Suprapubic skin (tissue), 4 donors: Measurements from ENCODE around the gene SCFD2. TPM values are rescaled to one million over a fixed set of nuclear protein-coding genes. Genes with fewer than 3 reads are reported as not detected.

Experiments
- DNase-seq, 2 donors: peaks; one replicate each; pipeline ENCODE4 v3.0.0-alpha.2; 2019; ENCODE audit warnings: low spot score in 2 of 2
- H3K27ac ChIP-seq: fragments of 200-600 bp; sonication (generic); one replicate; pipeline ENCODE4 v1.5.1; 2019
- H3K27me3 ChIP-seq: fragments of 200-600 bp; sonication (generic); one replicate; pipeline ENCODE4 v1.5.1; 2019
- H3K36me3 ChIP-seq: fragments of 200-600 bp; sonication (generic); one replicate; pipeline ENCODE4 v1.5.1; 2019
- H3K4me1 ChIP-seq: fragments of 200-600 bp; sonication (generic); one replicate; pipeline ENCODE4 v1.5.1; 2019
- H3K4me3 ChIP-seq: fragments of 200-600 bp; sonication (generic); one replicate; pipeline ENCODE4 v1.5.1; 2019; ENCODE audit warnings: mild to moderate bottlenecking
- H3K9me3 ChIP-seq: fragments of 200-600 bp; sonication (generic); one replicate; pipeline ENCODE4 v1.5.1; 2019
- CTCF ChIP-seq, 2 donors: fragments of 200-600 bp in 1 of 2; fragments of 450-650 bp in 1 of 2; sonication (generic) in 1 of 2; IDR thresholded peaks; one replicate each; pipeline ENCODE4 v1.5.1; 2016 to 2019; ENCODE audit warnings: antibody characterized with exemption in 2 of 2, mild to moderate bottlenecking in 1 of 2, moderate library complexity in 1 of 2
- EP300 ChIP-seq: sonication (generic); formaldehyde crosslinking; IDR thresholded peaks from one replicate; pipeline ENCODE4 v1.6.1; 2017; ENCODE audit warnings: antibody characterized with exemption
- POLR2A ChIP-seq, 2 donors: fragments of 450-650 bp; IDR thresholded peaks; one replicate each; pipeline ENCODE4 v1.6.1; 2017; ENCODE audit warnings: antibody characterized with exemption in 2 of 2, mild to moderate bottlenecking in 2 of 2, moderate library complexity in 2 of 2
- POLR2AphosphoS5 ChIP-seq, 3 donors: sonication (generic); formaldehyde crosslinking; IDR thresholded peaks; one replicate each; pipeline ENCODE4 v1.6.1; 2017; ENCODE audit warnings: antibody characterized with exemption in 3 of 3
- WGBS: methylation state at CpG from one replicate; pipeline ENCODE4 v1.1.5; 2018; 5-methylcytosine and 5-hydroxymethylcytosine counted together
- total RNA-seq, 4 donors: library from RNA; depleted of rRNA; stranded (reverse); fragments of >200 nt; gene quantifications; one replicate each; pipeline ENCODE4 v1.1.0, GENCODE V29; 2016

The SCFD2 gene
- total RNA-seq, 4 donors from 2014 or later = 25.5 to 39.5 (median 31.9) TPM

- peaks cover 3% of the 10 kb centered on the region for H3K4me1 ChIP-seq
- no peaks in the 10 kb centered on the region for H3K36me3 ChIP-seq
- H3K27me3 ChIP-seq = no peaks in the 10 kb centered on the region
- H3K27ac ChIP-seq = no peak overlapping the region
- H3K4me3 ChIP-seq = no peak overlapping the region
- no peaks in the 10 kb centered on the region for H3K9me3 ChIP-seq
- TF ChIP-seq POLR2A (IDR thresholded peaks at IDR 0.05) (no peak), EP300 (no peak)
- WGBS = 93% methylated on average over 2 of the region's 2 CpGs
- no peak for DNase-seq
These were observed 360.7 kb downstream of the SCFD2 start for GRCh38 chr4:53005149-53005546.

DNA sequence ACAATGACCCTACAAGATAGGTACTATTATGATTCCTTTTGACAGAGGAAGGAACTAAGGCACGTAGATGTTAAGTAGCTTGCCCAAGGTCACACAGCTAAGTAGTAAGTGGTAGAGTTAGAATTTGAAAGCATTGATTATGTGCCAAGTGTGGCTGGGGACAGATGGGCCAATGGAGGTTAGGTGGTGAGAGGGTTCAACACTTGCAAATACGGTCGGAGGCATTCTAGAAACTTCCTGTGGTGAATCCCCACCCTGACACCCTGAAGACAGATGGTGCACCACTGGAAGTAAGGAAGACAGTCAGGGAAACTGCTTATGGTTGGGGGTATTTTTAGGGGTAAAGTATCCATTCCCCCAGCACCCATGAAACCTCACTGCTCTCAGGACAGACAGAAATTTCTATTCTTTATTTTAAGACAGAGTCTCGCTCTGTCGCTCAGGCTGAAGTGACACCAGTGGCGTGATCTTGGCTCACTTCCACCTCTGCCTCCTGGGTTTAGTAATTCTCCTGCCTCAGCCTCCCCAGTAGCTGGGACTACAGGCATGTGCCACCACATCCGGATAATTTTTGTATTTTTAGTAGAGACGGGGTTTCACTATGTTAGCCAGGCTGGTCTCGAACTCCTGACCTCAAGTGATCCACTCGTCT is 361.2 kb downstream of the SCFD2 start:
- WGBS = 91% methylated on average over 10 of the region's 10 CpGs
- no peak overlapping the region for H3K27ac ChIP-seq
- H3K27me3 ChIP-seq = no peaks in the 10 kb centered on the region

DNA sequence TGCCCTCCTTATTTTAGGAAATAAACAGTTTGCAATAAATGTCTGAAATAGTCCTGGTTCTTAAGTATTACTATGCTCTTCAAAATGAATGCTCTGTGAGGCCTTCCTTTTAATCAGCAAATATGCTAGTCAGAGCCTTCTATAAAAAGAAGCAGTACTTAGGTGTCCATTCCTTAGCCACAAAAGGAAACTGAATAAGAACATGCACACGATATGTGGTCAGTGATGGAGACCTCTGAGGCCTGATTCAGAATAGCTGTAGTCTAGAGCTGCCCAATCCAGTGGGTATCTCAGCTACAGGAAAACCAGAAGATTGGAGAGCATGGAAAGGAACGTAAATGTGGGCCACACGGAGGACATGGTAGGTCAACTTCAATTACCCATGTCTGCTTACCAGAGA is 361.9 kb downstream of the SCFD2 start:
- Histone ChIP-seq H3K4me3 (no peak overlapping the region), H3K36me3 (no peaks in the 10 kb centered on the region), H3K27me3 (no peaks in the 10 kb centered on the region), H3K4me1 (no peaks in the 10 kb centered on the region), H3K27ac (no peak overlapping the region), H3K9me3 (no peaks in the 10 kb centered on the region)
- TF ChIP-seq POLR2A (IDR thresholded peaks at IDR 0.05) (no peak), EP300 (no peak), POLR2AphosphoS5 (IDR thresholded peaks at IDR 0.05) (no peak), CTCF (IDR thresholded peaks at IDR 0.05) (no peak)
- WGBS = 91% methylated on average over 3 of the region's 3 CpGs
- DNase-seq = no peak

More for the DNA sequence above, 361.2 kb downstream of the SCFD2 start:
- TF ChIP-seq POLR2A (IDR thresholded peaks at IDR 0.05) (no peak), CTCF (IDR thresholded peaks at IDR 0.05) (no peak), EP300 (no peak), POLR2AphosphoS5 (IDR thresholded peaks at IDR 0.05) (no peak)
- Histone ChIP-seq H3K4me3 (no peak overlapping the region), H3K4me1 (no peaks in the 10 kb centered on the region), H3K36me3 (no peaks in the 10 kb centered on the region), H3K9me3 (no peaks in the 10 kb centered on the region)
- no peak for DNase-seq

GRCh38 chr4:53000560-53000959 is 365.3 kb downstream of the SCFD2 start:
- 92% methylated on average over 5 of the region's 6 CpGs for WGBS
- Histone ChIP-seq H3K36me3 (no peaks in the 10 kb centered on the region), H3K9me3 (no peaks in the 10 kb centered on the region), H3K27me3 (no peaks in the 10 kb centered on the region), H3K4me1 (peaks cover 18% of the 10 kb centered on the region), H3K27ac (no peak overlapping the region), H3K4me3 (no peak overlapping the region)
- DNase-seq = no peak
- TF ChIP-seq CTCF (IDR thresholded peaks at IDR 0.05) = no peak
- TF ChIP-seq POLR2AphosphoS5 (IDR thresholded peaks at IDR 0.05) = no peak
- no peak for TF ChIP-seq EP300
- TF ChIP-seq POLR2A (IDR thresholded peaks at IDR 0.05) = no peak

DNA sequence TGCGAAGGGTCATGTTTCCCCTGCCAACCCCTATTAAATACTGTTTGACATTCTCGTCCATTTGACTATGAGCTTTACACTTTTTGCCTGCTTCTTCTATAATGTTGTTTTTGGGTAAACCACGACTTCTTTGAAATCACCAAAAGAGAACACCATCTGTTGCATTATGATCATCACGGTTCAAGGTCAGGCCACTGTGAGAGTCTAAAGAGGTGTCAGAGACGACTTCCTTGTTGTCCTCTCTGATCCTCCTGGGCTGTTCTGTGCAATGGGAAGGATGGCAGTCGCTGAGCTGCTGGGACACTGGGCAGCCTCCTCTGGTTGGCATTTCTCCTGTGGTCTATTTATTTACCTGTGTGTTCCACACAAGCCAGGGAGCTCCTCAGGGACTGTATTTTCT is 366.2 kb downstream of the SCFD2 start:
- TF ChIP-seq POLR2A (IDR thresholded peaks at IDR 0.05) = no peak
- no peak for TF ChIP-seq CTCF (IDR thresholded peaks at IDR 0.05)
- TF ChIP-seq EP300 = no peak
- TF ChIP-seq POLR2AphosphoS5 (IDR thresholded peaks at IDR 0.05) = no peak
- WGBS = 89% methylated on average over 5 of the region's 6 CpGs

DNA sequence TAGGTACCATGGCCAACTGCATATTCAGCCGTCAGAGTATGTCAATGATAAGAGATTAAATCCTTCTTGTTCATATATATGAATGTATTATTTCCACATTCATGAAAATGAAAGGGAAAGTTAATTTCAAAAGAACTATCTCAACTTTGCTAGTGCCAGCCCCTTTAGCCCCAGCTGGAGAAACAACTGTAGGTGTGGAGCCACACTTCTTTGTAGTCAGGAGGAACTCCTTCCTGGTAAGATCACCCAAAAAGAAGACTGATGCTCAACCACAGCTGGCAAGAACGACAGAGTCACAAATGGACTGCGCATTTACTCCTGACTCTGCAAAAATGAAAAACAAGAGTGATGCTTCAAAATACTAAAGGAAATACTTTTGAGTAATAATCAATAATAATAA is 367.4 kb downstream of the SCFD2 start:
- Histone ChIP-seq H3K27me3 (no peaks in the 10 kb centered on the region), H3K4me3 (no peak overlapping the region), H3K9me3 (no peaks in the 10 kb centered on the region), H3K36me3 (no peaks in the 10 kb centered on the region), H3K4me1 (peaks cover 23% of the 10 kb centered on the region), H3K27ac (no peak overlapping the region)
- TF ChIP-seq POLR2AphosphoS5 (IDR thresholded peaks at IDR 0.05) (no peak), POLR2A (IDR thresholded peaks at IDR 0.05) (no peak), EP300 (no peak), CTCF (IDR thresholded peaks at IDR 0.05) (no peak)
- 93% methylated on average over 3 of the region's 3 CpGs for WGBS
- no peak for DNase-seq

More for the DNA sequence above, 366.2 kb downstream of the SCFD2 start:
- Histone ChIP-seq H3K36me3 (no peaks in the 10 kb centered on the region), H3K27ac (no peak overlapping the region), H3K9me3 (no peaks in the 10 kb centered on the region), H3K27me3 (no peaks in the 10 kb centered on the region), H3K4me3 (no peak overlapping the region), H3K4me1 (peaks cover 23% of the 10 kb centered on the region)
- DNase-seq = no peak
